GM21528 (cell line): ENCODE data around the gene BRF1.
"Not testable (repeated sequence)": the region's sequence is repeated elsewhere in the genome, so short reads cannot be mapped to it uniquely, and the experiment has no call there.

ENCODE experiments used
- ATAC-seq: cut with Tn5 transposase; IDR thresholded peaks from one replicate; pipeline ENCODE4 v1.9.1; 2021; ENCODE audit warnings: mild to moderate bottlenecking, moderate library complexity; ENCODE audit not compliant: unreplicated experiment, low FRiP score

Gene BRF1

DNA sequence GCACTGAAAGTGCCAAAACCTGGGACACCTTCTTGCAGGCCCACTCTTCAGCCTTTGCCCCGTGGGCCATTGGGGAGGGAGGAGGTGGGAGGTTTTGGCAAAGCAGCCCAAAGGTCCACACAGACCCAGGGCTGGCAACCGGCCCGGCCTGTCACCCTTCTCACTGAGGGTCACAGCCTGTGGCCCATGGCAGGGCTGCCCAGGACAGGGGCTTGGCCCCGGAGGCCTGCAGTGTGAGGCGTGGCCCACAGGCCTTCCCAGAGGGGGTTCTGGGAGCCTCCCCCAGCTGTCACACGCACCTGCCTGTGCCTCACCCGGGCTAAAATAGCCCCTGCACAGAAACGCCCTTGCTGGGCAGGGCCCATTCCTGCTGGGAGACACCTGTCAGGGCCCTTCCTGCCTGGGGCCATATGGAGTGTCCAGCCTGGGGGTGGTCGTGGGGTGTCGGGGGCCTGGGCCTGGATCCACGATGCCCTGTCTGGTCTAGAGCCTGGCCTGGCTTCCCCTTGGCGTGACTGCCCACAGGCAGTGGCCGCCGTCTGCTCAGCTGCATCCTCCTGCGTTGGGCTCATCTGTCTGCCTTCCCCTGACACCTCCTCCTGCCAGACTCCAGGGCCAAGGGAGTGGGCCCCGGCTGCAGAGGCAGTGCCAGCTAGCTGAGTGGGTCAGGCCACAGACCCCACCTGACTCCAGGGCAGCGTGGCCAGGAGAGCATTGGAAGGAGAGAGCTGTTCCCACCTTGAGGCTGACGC is 33.0 kb upstream of the BRF1 start:
- no peak for ATAC-seq

DNA sequence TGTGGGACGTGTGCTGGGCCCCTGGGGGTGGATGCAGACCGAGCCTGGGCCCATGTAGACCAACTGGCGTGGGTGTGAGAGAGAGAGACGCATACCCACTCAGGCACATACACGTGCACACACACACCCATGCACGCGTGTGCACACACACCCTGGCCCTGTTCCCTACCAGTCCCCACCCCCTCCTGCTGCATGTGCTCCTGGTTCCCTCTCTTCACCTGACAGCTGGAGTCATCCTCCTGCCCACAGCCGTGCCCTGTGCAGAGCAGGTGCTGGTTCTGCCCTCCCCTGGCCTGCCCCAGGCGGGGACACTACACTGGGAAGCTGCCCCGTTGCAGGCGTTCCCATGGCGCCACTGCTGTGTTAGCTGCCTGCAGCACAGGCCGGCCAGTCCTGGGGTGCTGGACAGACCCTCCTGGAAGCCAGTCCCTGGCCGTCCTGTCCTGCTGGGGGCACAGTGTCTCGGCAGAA is 32.3 kb upstream of the BRF1 start:
- ATAC-seq: no peak

DNA sequence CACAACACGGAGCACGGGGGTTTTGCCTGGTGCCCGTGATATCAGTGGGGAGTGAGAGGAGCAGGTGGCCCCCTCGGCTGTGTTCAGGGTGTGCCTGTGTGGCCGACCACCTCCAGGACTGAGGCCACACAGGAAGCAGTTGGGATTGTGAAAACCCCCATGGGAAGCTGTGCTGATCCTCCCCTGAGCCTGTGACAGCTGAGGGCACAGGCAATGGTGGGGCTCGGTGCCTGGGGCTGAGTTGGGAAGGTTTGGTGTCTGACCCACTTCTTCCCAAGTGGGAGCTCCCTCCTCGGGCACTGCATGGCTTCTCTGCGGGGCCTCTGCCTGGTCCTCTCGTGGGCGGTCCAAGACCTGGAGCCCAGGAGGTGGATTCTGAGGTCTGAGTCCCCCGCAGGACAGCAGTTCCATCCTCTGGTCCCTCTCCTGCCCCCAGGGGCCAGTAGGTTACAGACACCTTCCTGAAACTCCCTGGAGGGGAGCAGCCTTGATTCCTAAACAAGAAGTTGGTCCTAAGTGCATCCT is 31.6 kb upstream of the BRF1 start:
- no peak for ATAC-seq

DNA sequence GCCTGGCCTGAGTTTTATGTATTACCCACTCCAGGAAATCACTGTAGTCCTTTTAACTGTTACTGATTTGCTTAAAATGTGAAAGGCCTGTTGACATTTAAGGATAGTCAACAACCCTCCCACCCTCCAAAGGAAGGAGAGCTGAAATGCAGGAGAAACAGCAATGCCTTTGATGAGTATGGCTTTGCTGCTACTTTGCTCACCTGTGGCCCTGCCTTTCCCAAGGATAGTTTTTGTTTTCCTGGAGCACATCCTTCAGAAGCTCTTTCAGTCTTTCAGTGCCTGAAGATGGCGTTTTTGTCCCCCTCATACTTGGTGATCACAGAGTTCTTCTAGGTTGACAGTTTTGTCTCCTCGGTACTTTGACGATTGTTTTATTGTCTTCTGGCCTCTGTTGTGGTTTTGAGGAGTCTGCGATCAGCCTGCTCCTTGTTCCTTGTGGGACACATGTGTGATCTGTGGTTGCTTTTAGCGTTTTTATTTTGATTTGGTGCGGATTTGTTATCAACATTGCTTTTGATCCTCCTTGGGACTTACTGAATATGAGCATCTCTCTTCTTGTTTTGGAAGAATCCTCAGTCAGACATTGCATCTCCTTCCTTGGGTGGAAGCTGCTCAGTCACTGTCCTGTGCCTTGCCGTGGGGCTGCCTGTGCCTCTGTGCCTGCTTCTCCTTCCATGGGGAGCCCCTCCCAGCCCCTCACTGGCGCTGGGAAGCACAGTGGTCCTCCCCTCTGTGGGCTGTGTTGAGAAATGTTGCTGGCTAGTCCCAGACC is 31.0 kb upstream of the BRF1 start:
- no peak for ATAC-seq

DNA sequence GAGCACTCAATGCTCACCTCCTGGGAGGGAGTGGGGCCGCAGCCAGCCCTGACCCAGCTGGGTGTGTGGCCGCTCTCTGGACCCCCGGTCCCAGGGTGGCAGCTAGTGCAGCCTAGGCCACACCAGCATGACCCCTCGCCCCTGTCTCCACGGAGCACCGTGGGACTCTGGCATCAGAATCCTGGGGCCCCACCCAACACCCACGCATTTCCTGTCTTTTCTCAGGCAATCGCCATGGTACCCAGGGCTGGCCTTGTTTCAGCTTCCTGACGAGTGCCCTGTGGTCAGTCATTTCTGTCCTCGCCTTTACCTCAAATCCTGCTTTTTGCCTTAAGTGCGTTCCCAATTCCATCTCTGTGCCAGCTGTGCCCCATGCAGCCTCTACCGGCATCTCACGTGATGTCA is 29.7 kb upstream of the BRF1 start:
- no peak for ATAC-seq

DNA sequence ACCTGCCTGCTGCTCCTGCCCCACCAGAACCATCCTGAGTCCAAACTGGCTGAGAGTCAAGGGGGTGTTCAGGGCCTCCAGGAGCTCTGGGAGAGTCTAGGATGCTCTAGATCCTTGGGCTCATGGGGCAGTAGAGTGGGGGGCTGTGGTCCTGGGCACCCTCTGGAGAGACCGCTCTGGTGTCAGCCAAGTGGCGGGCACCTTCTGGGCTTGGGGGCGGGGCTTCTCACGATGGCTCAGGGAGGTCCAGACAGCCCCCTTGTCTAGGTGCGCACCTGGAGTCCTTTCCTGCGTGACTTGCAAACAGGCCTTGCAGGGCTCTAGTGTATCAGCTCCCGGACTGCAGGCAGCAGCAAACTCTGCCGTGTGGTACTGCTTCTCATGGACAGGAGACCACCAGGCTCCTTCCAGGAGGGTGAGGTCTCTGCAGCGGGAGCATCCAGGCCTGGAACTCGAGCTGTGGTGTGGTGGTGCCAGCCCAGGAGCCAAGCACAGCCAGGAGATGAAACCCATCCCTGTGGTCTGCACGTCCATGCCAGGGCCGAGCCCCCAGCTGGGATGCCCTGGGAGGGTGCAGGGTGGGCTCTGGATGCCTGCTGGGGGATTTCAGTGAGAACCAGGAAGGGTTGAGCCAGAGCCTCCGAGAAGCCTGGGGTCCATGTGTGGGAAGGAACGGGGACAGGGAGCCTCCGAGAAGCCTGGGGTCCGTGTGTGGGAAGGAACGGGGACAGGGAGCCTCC is 28.8 kb upstream of the BRF1 start:
- no peak for ATAC-seq

DNA sequence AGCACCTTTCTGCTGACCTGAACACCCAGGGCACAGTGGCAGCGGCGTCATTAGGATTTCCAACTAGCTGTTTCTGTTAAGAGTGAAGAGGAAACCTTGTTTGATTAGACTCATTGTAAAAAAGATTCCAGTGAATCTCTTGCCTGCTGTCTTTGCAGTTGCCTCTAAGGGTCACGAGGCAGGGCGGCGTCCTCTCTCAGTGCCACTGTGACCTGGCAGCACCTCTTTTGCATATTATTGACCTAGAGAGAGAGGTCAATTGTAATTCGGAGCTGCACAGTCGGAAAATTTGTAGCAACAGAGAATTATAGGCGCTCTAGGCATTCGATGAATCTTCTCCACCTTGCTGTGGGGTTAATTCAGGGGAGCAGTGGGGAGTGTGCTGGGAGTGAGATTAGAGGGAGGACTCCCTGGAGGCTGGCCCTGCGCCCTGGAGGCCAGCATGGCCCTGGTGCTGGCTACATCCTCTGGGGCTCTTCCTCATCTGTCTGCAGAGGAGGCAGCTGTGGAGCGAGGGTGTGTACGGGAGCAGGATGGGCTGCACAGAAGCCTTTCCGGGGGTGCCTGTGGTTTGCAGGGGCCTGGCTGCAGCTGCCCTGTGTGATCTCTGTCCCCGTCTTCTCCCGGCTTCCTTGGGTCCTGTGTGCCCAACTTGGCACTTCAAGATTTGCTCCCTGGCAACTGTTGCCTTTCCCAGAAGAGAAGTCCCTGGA is 28.0 kb upstream of the BRF1 start:
- ATAC-seq: no peak

DNA sequence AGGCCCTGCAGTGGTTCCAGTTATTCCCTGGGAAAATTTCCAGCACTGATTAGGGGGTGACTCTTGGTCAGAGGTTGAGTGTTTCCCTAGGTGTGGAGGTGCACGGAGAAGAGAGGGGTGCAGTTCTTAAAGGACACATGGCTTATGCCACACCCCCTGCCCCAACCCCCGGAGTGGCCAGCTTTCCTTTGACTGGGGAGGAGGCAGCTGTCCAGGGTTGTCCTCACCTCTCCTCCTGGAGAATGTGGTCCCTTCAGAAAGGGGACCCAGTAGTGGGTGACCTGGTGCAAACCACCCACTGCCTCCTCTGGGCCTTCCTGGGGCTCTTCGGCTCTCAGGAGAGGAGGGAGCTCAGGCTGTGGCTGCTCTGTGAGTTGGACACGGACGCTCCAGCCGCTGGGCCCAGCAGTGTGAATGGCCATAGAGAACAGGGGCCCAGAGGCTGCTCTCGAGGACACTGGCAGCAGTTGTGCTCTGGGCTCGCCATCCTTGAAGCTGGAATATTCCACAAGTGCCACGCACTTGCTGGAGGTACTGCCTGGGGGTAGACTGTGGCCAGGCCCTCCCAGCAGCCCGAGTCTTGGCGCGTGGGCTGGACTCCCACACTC is 27.4 kb upstream of the BRF1 start:
- no peak for ATAC-seq

DNA sequence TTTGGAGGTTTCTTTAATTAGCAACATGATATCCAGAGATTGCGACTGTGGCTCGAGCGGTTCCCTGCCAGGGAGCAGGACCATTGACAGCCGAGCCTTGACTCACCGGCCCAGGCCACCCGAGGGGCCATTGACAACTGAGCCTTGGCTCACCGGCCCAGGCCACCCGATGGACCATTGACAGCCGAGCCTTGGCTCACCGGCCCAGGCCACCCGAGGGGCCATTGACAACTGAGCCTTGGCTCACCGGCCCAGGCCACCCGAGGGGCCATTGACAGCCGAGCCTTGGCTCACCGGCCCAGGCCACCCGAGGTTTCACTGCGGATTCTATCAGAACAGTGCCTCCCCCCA is 26.9 kb upstream of the BRF1 start:
- ATAC-seq: not testable (repeated sequence)

DNA sequence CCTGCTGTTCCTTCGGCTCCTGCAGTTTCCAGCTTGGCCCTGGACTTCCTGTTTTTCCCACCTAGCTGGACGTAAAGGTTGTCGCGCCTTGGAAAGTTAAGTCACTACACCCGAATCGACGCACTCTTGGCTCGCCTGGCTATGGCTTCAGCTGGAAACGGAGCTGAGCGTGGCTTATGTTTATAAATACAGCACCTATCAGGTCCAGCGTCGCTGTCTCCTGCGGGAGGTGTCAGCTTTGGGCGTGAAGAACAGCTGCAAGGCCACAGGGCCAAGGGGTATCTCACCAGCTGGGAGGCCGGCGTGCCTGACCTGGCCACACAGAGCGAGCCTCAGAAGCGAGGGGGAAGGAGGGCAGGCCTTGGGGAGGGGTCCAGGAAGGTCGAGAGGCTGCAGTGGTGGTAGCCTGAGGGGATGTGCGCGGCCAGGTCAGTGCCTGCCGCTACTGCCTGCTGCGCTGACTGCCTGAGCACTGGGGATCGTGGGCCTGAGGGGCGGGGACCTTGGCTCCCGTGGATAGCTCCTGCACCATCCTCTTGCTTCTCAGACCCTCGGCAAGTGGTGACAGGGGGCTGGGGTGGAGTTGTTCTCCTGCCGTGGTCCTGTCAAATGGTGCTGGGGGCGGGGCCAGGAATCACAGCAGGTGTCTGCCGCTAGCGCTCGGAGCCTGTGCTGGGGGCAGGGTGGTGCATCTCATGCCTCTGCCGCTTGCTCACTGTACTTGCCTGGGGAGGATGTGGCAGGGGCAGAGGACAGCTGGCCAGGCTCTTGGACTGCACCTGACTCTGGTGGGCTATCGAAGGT is 26.3 kb upstream of the BRF1 start:
- ATAC-seq: no peak

DNA sequence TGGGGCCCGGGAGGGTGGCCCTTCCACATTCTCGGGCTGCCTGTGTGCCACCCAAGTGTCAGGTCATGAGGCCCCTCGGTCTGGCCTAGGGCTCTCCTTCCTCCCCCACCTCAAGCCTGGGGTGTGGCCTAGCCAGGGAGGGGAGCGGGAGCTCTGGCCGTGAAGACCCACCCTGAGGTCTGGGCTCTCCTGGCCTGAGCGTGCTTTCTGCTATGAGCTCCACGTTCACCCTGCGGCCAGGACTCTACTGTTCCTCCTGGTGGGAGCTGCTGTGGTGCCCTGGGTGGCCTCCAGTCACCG is 25.7 kb upstream of the BRF1 start:
- ATAC-seq: no peak

DNA sequence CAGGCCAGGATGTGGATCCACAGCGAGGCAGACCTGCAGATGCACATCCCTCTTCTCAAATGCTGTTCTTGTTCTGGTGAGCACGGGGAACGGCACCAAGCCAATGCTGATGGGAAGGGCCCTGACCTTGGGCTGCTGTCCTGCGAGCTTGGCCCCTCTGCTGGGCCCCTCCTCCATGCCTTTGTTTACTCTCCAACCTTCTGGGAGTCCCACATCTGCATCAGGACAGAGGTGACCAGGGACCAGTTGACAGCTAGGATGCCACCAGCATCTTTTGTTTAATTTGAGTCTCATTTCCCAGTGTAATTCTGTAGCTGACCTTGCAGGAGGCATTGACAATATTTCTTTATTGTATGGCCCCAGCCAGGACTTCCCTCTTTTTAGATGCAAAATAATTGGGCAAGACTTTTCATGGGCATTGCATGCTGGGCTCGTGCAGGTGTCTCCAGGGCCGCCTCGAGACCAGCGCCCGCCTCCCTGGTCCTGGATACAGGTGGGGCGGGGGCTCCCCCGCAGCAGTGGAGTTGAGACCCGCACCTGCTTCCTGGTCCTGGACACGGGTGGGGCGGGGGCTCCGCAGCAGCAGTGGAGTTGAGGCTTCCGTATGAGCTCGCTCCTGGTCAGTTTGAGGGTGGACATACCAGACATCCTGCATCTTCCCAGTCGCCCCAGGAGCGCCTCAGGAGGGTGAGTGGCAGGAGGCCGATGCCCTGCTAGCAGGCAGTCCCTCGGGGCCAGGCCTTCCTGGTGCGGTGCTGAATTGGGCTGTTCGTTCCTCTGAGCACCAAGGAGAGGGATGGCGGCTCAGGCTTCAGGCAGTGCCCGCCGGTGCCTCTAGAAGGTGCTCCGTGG is 25.1 kb upstream of the BRF1 start:
- no peak for ATAC-seq

DNA sequence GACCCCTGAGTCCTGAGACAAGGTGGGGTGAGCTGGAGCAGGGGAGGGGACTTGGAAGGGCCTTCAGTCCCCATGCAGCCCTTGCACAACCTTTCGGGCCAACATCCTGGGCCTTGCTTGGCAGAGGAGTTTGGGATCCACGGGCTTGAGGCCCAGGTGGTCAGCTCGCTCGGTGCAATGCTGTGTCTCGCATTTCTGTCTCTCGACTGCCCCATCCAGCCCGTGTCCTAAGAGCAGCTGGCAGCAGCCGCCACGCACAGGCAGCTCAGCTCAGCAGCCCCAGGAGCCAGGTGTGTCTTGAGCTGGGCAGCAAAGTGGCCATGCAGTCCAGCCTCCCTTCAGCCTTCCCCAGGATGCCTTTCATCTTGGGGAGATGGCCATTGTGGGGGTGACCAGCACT is 24.5 kb upstream of the BRF1 start:
- ATAC-seq: no peak

DNA sequence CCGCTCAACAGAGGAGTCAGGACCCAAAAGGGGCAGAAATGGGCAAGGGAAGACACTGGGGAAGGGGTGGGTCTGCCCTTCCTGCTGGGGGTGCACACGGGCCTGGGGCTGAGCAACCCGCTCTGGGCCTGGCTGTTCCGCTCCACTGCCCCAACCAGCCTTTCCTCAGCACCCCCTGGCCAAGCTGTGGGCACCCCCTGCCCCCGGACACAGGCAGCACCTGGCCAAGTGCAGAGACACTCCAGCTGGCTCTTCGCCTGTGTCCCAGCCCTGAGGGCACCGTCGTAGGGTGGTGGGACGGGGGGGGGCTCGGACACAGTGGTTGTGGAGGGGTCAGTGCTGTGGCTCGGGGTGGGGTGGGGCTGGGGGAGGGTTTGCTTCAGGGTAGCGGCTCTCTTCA is 24.1 kb upstream of the BRF1 start:
- no peak for ATAC-seq

DNA sequence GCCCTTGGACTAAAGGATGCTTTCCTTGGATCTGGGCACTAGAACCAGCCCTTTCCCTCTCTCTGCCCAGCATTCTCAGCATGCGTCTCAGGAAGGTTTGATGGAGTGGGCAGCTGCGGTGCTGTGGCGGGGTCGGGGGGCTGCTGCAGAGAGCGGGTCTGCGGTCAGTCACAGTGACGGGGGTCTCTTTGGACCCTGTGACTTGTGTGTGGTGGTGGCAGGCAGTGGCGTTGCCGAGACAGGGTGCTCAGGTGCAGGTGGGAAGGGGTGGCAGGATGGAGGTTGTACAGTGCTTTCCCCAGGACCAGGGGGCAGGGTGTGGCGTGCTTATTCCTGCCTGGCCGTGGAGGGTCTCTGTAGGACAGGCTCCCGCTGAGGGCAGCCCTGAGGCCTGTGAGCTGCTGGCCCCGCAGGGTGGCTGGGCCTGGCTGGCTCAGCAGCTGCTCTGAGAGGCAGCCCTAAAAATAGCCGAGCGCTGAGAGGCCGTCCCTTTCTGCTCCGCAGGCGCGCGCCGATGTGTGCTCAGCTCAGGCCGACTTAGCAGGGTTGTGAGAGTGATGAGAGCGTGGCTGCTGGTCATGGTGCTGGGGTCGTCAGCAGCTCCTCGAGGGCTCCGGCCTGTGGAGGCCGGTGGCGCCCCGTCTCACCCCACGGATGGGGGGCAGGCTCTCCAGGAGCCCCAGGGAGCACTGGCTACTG is 23.4 kb upstream of the BRF1 start:
- ATAC-seq: no peak

DNA sequence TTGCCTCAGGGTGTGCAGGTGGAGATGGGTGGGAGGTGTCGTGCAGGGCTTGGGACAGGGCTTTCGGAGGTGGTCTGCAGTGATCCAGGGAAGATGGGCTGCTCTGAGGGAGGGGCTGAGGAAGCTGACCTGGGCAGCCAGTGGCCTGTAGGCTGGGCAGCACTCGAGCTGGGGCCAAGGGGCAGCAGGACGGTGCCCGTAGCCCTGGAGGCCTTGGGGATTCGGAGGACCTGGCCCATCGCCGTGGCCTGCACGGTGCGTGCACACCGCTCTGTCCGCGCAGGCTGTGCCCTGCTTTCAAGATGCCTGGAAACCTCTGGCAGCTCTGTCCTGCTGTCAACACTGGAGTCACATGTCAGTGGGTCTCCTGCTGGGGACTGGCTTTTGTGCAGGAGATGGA is 22.9 kb upstream of the BRF1 start:
- no peak for ATAC-seq

DNA sequence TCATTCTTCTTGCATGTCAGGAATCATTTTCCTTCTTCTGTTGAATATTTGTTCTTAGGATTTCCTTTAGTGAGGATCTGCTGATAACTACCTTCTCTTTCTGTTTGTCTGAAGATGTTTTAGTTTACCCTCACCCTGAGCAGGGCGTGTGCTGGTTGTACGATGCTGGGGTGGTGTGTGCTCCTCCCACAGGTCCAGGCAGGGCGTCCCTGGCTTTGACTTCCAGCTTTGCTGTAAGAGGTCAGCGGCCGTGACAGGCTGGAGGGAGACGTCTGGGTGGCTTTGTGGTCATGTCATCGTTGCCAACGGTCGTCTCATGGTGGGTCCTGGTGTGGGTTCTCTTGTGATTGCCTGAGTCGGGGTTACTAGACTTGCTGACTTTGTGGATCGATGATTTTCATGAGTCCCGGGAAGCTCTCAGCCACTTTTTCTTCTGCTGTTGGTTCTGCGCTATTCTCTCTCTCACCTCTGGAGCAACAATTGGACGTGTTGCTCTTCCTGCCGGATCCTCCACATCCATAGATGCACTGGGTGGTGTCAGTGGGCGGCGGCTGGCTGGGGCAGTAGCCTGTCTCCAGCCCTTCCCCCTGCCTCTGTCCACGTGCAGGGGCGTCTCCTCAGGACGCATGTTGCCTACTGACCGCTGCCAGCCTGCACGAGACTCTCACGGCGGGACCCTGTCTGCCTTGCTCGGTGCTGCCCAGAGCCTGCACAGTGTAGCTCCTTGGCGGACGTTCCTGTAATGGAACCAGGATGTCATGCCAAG is 22.2 kb upstream of the BRF1 start:
- ATAC-seq: no peak
